LNCAP (cell line): ENCODE results near the gene SFT2D3.

Experiments
- TF ChIP-seq, protein P1 (sequence below): fragments of 450-650 bp; IDR thresholded peaks from 2 replicates; pipeline ENCODE4 v1.5.1; 2017; ENCODE audit warnings: mild to moderate bottlenecking

Gene SFT2D3

GRCh38 chr2:127681976-127682857 is 19.1 kb upstream of the SFT2D3 start:
- TF ChIP-seq, protein P1, sequence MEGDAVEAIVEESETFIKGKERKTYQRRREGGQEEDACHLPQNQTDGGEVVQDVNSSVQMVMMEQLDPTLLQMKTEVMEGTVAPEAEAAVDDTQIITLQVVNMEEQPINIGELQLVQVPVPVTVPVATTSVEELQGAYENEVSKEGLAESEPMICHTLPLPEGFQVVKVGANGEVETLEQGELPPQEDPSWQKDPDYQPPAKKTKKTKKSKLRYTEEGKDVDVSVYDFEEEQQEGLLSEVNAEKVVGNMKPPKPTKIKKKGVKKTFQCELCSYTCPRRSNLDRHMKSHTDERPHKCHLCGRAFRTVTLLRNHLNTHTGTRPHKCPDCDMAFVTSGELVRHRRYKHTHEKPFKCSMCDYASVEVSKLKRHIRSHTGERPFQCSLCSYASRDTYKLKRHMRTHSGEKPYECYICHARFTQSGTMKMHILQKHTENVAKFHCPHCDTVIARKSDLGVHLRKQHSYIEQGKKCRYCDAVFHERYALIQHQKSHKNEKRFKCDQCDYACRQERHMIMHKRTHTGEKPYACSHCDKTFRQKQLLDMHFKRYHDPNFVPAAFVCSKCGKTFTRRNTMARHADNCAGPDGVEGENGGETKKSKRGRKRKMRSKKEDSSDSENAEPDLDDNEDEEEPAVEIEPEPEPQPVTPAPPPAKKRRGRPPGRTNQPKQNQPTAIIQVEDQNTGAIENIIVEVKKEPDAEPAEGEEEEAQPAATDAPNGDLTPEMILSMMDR: no peak

GRCh38 chr2:127683056-127683455 is 18.2 kb upstream of the SFT2D3 start:
- TF ChIP-seq, protein P1: no peak

DNA sequence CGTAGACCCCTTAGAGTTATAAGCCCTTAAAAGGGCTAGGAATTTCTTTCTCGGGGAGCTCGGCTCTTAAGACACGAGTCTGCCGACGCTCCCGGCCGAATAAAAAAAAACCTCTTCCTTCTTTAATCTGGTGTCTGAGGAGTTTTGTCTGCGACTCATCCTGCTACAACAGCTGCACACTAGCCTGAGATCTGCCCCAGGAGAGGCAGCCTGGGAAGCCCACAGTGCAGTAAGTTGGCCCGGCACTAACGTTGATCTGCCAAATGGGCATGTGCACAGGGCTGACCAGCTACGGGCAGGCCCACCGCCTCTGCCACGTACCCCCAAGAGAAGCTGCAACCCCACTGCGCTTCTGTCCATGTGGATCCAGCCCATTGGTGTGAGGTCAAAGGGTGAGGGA is 17.5 kb upstream of the SFT2D3 start:
- TF ChIP-seq, protein P1: no peak

DNA sequence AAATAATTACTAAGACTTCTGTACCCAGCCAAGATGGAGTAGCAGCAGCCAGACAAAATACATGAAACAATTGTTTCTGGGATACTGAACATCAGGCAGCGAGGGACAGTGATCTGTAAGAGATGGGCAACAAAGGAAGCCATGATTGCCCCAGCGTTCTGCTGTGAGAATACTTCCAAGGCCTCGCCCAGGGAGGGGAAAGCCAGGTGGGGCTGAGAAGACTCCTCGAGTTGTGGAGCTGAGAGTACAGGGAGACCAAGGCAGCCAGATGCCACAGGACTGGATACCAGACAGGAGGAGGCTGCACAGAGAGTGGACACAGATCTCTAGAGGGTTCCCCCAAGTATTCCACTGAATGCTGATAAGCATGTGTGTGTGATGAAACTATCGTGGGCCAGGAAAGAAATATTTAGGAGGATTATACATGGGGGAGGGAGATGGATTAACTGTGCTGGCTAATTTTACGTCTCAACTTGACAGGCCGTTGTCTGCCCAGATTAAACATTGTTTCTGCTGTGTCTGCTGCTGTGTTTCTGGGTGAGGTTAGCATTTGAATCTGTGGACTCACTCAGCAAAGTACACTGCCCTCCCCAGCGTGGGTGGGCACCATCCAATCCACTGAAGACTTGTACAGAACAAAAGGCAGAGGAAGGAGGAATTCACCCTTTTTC is 15.8 kb upstream of the SFT2D3 start:
- TF ChIP-seq, protein P1: no peak

DNA sequence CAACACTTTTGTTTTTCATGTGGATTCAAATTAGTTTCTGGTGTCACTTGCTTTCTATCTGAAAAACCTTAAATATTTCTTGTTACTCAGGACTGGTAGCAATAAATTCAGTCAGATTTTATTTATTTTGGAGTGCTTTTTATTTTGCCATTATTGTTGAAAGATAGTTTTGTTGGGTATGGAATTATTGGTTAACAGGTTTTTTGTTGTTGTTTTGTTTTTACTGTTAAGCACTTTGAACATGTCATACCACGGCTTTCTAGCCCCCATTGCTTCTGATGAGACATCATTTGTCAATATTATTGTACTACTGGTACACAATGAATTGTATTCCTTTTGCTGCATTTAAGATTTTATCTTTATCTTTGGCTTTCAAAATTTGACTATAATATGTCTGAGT is 12.9 kb upstream of the SFT2D3 start:
- TF ChIP-seq, protein P1: no peak

GRCh38 chr2:127690696-127691095 is 10.6 kb upstream of the SFT2D3 start:
- TF ChIP-seq, protein P1: no peak

- TF ChIP-seq, protein P1: no peak
These were observed 6.3 kb upstream of the SFT2D3 start for GRCh38 chr2:127694986-127695385.
